ENCODE results near the gene GP2. TPM values are rescaled to one million over a fixed set of nuclear protein-coding genes. Genes with fewer than 3 reads are reported as not detected.

Gene GP2
- total and polyA plus RNA-seq, 2 donors (not counting 3 experiments of a cell fraction or from before 2014, with no cell fraction given) = not detected

GRCh38 chr16:20353379-20353778 lies 26.1 kb upstream of the GP2 start:
- CTCF ChIA-PET = no interaction called here
- intact Hi-C loops (cut with micrococcal nuclease) = no loop called here

More at GRCh38 chr16:20353379-20353778, 26.1 kb upstream of the GP2 start:
- H3K4me3 ChIP-seq (replicated peaks in 1 of 3; ENCODE audit: insufficient read depth in 1 of 3, low read depth in 1 of 3, low read length in 3 of 3) = no peak overlapping the region
- H4K20me1 ChIP-seq (replicated peaks; ENCODE audit: control insufficient read depth, extremely low read depth, insufficient read depth, low read length) = no peaks in the 10 kb centered on the region
- H3K4me1 ChIP-seq (ENCODE audit: control insufficient read depth, extremely low read depth, insufficient read depth, low read length) = no peaks in the 10 kb centered on the region
- DNase-seq (ENCODE audit: low read depth, low spot score) = no peak
- H3K79me2 ChIP-seq (ENCODE audit: control insufficient read depth, insufficient read depth, low read length) = no peaks in the 10 kb centered on the region
- H3K27me3 ChIP-seq (ENCODE audit: control insufficient read depth in 2 of 2, insufficient read depth in 2 of 2, low read length in 2 of 2) = no peaks in the 10 kb centered on the region
- POLR2A ChIA-PET = no interaction called here
- dilution Hi-C loops (cut with MboI; ENCODE audit: extremely low pct_ligation_motif_present, low sequenced_read_pairs) = no loop called here
- no peak overlapping the region for H3K4me2 ChIP-seq (ENCODE audit: insufficient read depth, low read length)
- no peaks in the 10 kb centered on the region for H3K9me3 ChIP-seq (replicated peaks; ENCODE audit: control insufficient read depth, insufficient read depth, low read length)
- H3K27ac ChIP-seq (ENCODE audit: insufficient read depth, low read depth, low read length) = no peak overlapping the region
- TF ChIP-seq JUN (IDR thresholded peaks at IDR 0.05; ENCODE audit: borderline replicate concordance, insufficient read depth, insufficient read length, low read depth) (no peak), GATA2 (IDR thresholded peaks at IDR 0.05; ENCODE audit: insufficient read depth, insufficient read length, low read depth, low read length) (no peak), POLR2AphosphoS5 (IDR thresholded peaks at IDR 0.05; ENCODE audit: insufficient read depth, low read depth, low read length) (no peak), POLR2A (IDR thresholded peaks at IDR 0.05; ENCODE audit: low read depth, low read length) (no peak), EZH2 (IDR thresholded peaks at IDR 0.05; ENCODE audit: borderline replicate concordance, low read depth, low read length, severe bottlenecking) (no peak), CTCF (IDR thresholded peaks at IDR 0.05; ENCODE audit: extremely low read depth in 1 of 2, insufficient read depth in 1 of 2, low read depth in 1 of 2, low read length in 2 of 2) (no peak), MYC (IDR thresholded peaks at IDR 0.05; ENCODE audit: low read depth, low read length) (no peak), FOS (IDR thresholded peaks at IDR 0.05; ENCODE audit: borderline replicate concordance, insufficient read depth, low read length) (no peak), MAX (IDR thresholded peaks at IDR 0.05; ENCODE audit: insufficient read depth, insufficient read length) (no peak)
- H2AFZ ChIP-seq (ENCODE audit: low read depth, low read length) = no peak overlapping the region
- H3K9ac ChIP-seq (replicated peaks; ENCODE audit: extremely low read depth, insufficient read depth, low read length) = no peak overlapping the region
- H3K9me1 ChIP-seq (replicated peaks; ENCODE audit: control insufficient read depth, extremely low read depth, insufficient read depth, low read length) = no peaks in the 10 kb centered on the region
- no peaks in the 10 kb centered on the region for H3K36me3 ChIP-seq (ENCODE audit: control insufficient read depth in 2 of 2, extremely low read depth in 1 of 2, insufficient read depth in 2 of 2, low read length in 2 of 2)
- no TSS peak for BruUV-seq (replicated peaks)
- no peak for FAIRE-seq

All from endothelial cell of umbilical vein (primary cell).